K562 (cell line): ENCODE measurements around the gene DHTKD1. TPM values are rescaled to one million over a fixed set of nuclear protein-coding genes. Genes with fewer than 3 reads are reported as not detected.
A peak's percentile ranks its signal among the peaks of the same experiment; 100 is the strongest.

Experiments
- ARID1B ChIP-seq: fragments of 450-650 bp; IDR thresholded peaks from 2 replicates; pipeline ENCODE4 v1.6.1; 2016; ENCODE audit warnings: antibody characterized with exemption, mild to moderate bottlenecking, inconsistent platforms
- FOXK2 ChIP-seq, 2 experiments: fragments of 450-650 bp; IDR thresholded peaks in 1 of 2; conservative IDR thresholded peaks in 1 of 2; 2 replicates each; pipeline ENCODE4 v1.6.1; 2016; ENCODE audit warnings: low read depth in 2 of 2, mild to moderate bottlenecking in 1 of 2
- KDM5B ChIP-seq: fragments of 200-600 bp; sonication (generic); IDR thresholded peaks from 2 replicates; pipeline ENCODE4 v1.6.1; 2012; ENCODE audit warnings: low read depth, mild to moderate bottlenecking, moderate library complexity, low read length, control low read depth, inconsistent platforms; ENCODE audit not compliant: insufficient replicate concordance
- PBX2 ChIP-seq, 2 experiments: IDR thresholded peaks in 1 of 2; conservative IDR thresholded peaks in 1 of 2; 2 replicates each; pipeline ENCODE4 v1.6.1; 2016; ENCODE audit warnings: low read depth in 2 of 2, mild to moderate bottlenecking in 1 of 2, missing compliant biosample characterization in 1 of 2, missing genetic modification characterization in 1 of 2, moderate library complexity in 1 of 2
- PHF8 ChIP-seq: fragments of 200-600 bp; sonication (generic); IDR thresholded peaks from 2 replicates; pipeline ENCODE4 v1.6.1; 2012; ENCODE audit warnings: mixed run types, mild to moderate bottlenecking, inconsistent platforms, low read length, moderate library complexity, borderline replicate concordance
- RERE ChIP-seq: sonication (generic); formaldehyde crosslinking; IDR thresholded peaks from 2 replicates; pipeline ENCODE4 v1.8.0; 2023; ENCODE audit warnings: missing genetic modification reagents, mild to moderate bottlenecking, borderline replicate concordance
- TGIF2 ChIP-seq: sonication (generic); formaldehyde crosslinking; IDR thresholded peaks from 2 replicates; pipeline ENCODE4 v1.8.1; 2022; ENCODE audit warnings: mild to moderate bottlenecking, missing genetic modification reagents, moderate library complexity
- ZBTB1 ChIP-seq: sonication (generic); formaldehyde crosslinking; IDR thresholded peaks from 2 replicates; pipeline ENCODE4 v1.8.1; 2023; ENCODE audit warnings: missing genetic modification reagents, low read depth, mild to moderate bottlenecking, borderline replicate concordance
- polyA plus RNA-seq, 8 experiments: library from polyadenylated mRNA; depleted of rRNA in 4 of 8; stranded (reverse) in 5 of 8; unstranded in 3 of 8; fragments of >200 nt; fragmentation: Nextera tagmentation in 2 of 8; fragmentation: Illumina TruSeq in 1 of 8; extraction: Ambion mirVana in 2 of 8; extraction: Trizol in 1 of 8; gene quantifications; 2 replicates each; pipeline versions ENCODE4 v1.2.1 to v1.2.3, GENCODE V29; 2011 to 2014; ENCODE audit warnings: inconsistent platforms in 1 of 8, missing spikeins in 1 of 8
- total RNA-seq, 7 experiments: library from RNA; depleted of rRNA in 6 of 7; stranded (reverse); fragments of >200 nt in 6 of 7; fragmentation: Illumina TruSeq in 2 of 7; extraction: Trizol in 2 of 7; gene quantifications; 2 replicates each; pipeline versions ENCODE4 v1.2.1 to v1.2.3, GENCODE V29; 2011 to 2021; ENCODE audit warnings: low replicate concordance in 1 of 7

DHTKD1 gene
- total and polyA plus RNA-seq, 9 of the 15 experiments (the other 6 are each of a cell fraction or from before 2014, with no cell fraction given): 3.1 to 19.7 (median 6.8) TPM

GRCh38 chr10:12042409-12042796, 26.4 kb upstream of the DHTKD1 start (continued):
- TF ChIP-seq TGIF2 (CRISPR knock-in tag): peak; percentile 59; the same call in 1 of the 2 replicates
- TF ChIP-seq PHF8: peak; percentile 75; the same call in 1 of the 2 replicates
- no peak for TF ChIP-seq ARID1B
- TF ChIP-seq RERE (CRISPR knock-in tag): 0 out of 2 replicates have a peak, but pooled peaks have one; percentile 59
- no peak for TF ChIP-seq PBX2 (CRISPR knock-in tag; IDR thresholded peaks at IDR 0.05; ENCODE audit: low read depth)
- TF ChIP-seq PBX2 (tag; conservative IDR thresholded peaks at IDR 0.05; ENCODE audit: low read depth): no peak
- TF ChIP-seq FOXK2 (conservative IDR thresholded peaks at IDR 0.05 in 1 of 2, IDR thresholded peaks at IDR 0.05 in 1 of 2; ENCODE audit: low read depth in 2 of 2): peak in 1 of 2 experiments; percentile 34; a peak in 1 of 4 replicates
- TF ChIP-seq ZBTB1: 0 out of 2 replicates have a peak, but pooled peaks have one; percentile 37
- peak; percentile 47 for TF ChIP-seq KDM5B
